Measurements from ENCODE around the gene MED13L.

MED13L gene

GRCh38 chr12:115956659-115957058 lies 320.8 kb downstream of the MED13L start:
- no peak for DNase-seq (ENCODE audit: extremely low read depth, low read depth)
- TF ChIP-seq CTCF (IDR thresholded peaks at IDR 0.05; ENCODE audit: low read depth, low read length): no peak

- TF ChIP-seq CTCF (IDR thresholded peaks at IDR 0.05; ENCODE audit: low read depth, low read length): no peak
These were observed 321.3 kb downstream of the MED13L start for GRCh38 chr12:115956236-115956635.

GRCh38 chr12:115953450-115953849 lies 324.0 kb downstream of the MED13L start:
- DNase-seq (ENCODE audit: extremely low read depth, low read depth): no peak
- no peak for TF ChIP-seq CTCF (IDR thresholded peaks at IDR 0.05; ENCODE audit: low read depth, low read length)

More at GRCh38 chr12:115956236-115956635, 321.3 kb downstream of the MED13L start:
- DNase-seq (ENCODE audit: extremely low read depth, low read depth): no peak

GRCh38 chr12:115953031-115953430 lies 324.5 kb downstream of the MED13L start:
- no peak for TF ChIP-seq CTCF (IDR thresholded peaks at IDR 0.05; ENCODE audit: low read depth, low read length)
- DNase-seq (ENCODE audit: extremely low read depth, low read depth): no peak

GRCh38 chr12:115950959-115951358 lies 326.5 kb downstream of the MED13L start:
- DNase-seq (ENCODE audit: extremely low read depth, low read depth): no peak
- no peak for TF ChIP-seq CTCF (IDR thresholded peaks at IDR 0.05; ENCODE audit: low read depth, low read length)

- no peak for TF ChIP-seq CTCF (IDR thresholded peaks at IDR 0.05; ENCODE audit: low read depth, low read length)
These were observed 327.8 kb downstream of the MED13L start for GRCh38 chr12:115949675-115950074.

GRCh38 chr12:115947696-115948062 lies 329.8 kb downstream of the MED13L start:
- TF ChIP-seq CTCF (IDR thresholded peaks at IDR 0.05; ENCODE audit: low read depth, low read length): no peak; the same call in 1 of the 2 replicates

More at GRCh38 chr12:115949675-115950074, 327.8 kb downstream of the MED13L start:
- no peak for DNase-seq (ENCODE audit: extremely low read depth, low read depth)

More at GRCh38 chr12:115947696-115948062, 329.8 kb downstream of the MED13L start:
- DNase-seq (ENCODE audit: extremely low read depth, low read depth): no peak
